Measurements from ENCODE around the gene PRRT2.
A peak's percentile ranks its signal among the peaks of the same experiment; 100 is the strongest.
"Not testable (repeated sequence)": the region's sequence is repeated elsewhere in the genome, so short reads cannot be mapped to it uniquely, and the experiment has no call there.

PRRT2 gene

GRCh38 chr16:29812754-29813643, 1.0 kb downstream of the PRRT2 start:
- no peak for DNase-seq

DNA sequence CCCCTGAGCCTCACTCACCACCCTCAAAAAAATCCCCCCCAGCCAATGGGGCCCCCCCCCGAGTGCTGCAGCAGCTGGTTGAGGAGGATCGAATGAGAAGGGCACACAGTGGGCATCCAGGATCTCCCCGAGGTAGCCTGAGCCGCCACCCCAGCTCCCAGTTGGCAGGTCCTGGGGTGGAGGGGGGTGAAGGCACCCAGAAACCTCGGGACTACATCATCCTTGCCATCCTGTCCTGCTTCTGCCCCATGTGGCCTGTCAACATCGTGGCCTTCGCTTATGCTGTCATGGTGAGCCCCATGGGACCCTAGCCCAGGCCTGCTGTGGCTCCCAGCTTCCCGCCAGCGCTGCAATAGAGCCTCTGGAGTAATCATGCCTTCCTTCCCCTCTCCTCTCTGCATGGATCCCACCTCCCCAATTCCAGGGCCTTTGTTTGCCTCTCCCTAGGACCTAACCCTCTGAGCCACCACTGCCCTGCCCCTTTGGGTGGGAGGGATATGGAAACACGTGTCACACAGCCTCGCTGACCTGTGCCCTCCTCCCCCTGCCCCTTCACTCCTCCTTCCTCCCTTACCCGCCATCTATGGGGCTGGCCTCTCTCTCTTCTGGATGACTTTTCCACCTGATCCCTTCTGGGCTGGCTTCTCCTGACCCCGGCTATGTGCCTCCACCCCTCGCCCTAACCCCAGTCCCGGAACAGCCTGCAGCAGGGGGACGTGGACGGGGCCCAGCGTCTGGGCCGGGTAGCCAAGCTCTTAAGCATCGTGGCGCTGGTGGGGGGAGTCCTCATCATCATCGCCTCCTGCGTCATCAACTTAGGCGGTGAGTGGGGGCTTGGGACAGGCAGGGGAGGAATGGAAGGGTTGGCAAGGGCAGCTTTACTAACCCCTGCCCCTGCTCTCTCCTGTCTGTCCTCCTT, 1.9 kb downstream of the PRRT2 start:
- no peak for DNase-seq

- DNase-seq = no peak
Measured at GRCh38 chr16:29814592-29814991, 2.6 kb downstream of the PRRT2 start.

GRCh38 chr16:29815032-29815721, 3.2 kb downstream of the PRRT2 start:
- peak; percentile 63 to 71 for DNase-seq

- peak; percentile 98 for DNase-seq
Measured at GRCh38 chr16:29815793-29816693, 4.0 kb downstream of the PRRT2 start, which contains the start of gene PAGR1. TSS of gene PAGR1 (plus strand) at chr16:29816152. CDS start at chr16:29816526, 374 bp downstream.

DNA sequence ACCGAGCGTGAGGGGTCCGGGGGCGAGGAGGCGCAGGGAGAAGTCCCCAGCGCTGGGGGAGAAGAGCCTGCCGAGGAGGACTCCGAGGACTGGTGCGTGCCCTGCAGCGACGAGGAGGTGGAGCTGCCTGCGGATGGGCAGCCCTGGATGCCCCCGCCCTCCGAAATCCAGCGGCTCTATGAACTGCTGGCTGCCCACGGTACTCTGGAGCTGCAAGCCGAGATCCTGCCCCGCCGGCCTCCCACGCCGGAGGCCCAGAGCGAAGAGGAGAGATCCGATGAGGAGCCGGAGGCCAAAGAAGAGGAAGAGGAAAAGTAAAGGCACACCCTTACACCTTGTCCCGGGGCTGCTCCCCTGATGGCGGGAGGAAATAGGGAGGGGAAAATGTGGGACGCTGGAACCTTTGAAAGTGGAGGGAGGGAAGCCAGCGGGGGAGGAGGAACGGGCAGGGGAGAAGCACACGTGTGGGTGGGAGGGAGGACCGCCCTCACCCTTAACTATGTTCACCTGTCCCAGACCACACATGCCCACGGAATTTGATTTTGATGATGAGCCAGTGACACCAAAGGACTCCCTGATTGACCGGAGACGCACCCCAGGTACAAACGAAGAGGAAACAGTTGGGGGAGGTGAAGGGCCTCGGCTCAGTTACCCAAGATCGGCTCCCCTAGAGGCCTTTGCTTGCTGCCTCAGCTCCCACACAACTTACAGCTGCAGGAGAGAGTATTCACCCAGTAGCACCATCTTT, 4.9 kb downstream of the PRRT2 start:
- DNase-seq = peak; percentile 67 to 79

DNA sequence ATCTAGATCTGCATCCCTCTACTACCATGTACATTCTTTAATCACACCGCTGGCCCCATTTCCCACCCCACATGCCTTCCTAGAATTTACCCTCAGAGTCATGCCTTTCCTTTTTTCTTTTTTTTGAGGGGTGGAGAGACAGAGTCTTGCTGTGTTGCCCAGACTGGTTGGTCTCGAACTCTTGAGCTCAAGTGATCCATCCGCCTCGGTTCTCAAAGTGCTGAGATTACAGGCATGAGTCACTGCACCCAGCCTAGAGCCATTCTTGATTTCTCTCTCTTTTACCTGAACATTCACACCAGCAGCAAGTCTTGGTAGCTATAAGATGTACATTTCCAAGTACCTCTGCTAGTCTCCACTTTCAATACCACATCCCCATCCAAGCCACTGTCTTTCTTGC, 6.1 kb downstream of the PRRT2 start:
- no peak for DNase-seq

- DNase-seq = no peak
Measured at GRCh38 chr16:29819506-29819905, 7.5 kb downstream of the PRRT2 start.

DNA sequence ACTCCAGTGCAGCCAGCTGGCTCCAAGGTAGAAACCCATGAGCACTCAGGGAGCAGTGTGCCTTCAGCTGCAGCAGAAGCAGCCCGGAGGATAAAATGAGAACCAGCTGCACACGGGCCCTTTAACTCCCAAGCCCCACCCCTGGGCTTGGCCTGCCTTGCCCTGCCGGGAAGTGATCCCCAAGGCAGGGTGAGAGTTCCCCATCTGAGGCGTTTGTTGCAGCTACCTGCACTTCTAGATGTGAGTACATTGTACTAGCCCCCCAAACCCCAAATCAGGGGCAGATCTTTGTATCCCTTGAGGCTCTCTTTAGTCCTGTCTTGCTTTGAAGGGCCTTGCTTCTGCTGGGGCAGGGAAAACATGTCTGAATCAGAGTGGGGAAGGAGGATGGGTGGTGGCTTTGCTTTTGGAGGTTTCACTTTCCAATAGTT, 8.3 kb downstream of the PRRT2 start, which contains the start of gene MVP:
Gene MVP (plus strand): TSS at position 192 of the 431 bp plus-strand sequence. CDS start 10,088 bp downstream, outside the sequence.
- DNase-seq = peak; percentile 63 to 66

DNA sequence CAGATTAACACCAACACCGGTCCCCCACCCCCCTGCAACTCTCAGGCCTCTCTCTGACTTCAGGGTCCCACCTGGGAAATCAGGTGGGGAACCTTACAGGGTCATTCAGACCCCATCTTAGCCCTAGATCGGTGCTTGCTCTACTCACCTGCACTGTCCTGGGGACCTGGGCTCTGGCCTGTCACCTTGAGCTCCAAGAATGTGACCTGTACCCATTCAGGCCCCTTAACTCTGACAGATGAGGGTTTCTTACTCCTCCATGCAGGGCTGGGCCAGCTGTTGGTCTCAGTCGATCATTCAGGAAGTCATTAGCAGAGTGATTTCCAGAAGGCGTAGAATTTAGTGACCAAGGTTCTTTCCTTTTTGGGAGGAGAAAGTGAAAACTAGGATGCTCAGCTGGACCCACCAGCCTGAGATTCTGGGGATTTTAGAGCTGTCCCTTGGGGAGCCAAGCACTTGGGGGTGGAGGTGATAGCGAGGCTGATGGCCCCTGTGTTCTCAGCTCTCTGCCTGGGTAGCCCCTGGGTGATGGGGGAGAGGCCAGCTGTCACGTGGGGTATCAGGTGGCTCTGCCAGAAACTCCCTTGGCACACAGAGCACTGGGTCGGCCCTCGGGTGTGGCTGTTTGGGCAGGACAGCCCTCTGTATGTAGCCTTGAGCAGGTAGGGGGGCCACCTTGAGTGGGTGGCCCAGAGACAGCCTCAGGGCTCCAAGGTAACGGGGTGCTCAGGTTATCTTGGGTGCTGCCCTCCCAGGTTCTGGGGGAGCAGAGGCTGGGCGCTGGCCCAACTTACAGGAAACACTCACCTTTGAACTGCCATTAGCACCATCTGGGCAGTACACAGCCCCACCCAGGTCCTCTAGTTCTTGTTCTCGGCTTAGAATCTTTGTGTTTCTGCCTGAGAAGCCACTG, 9.0 kb downstream of the PRRT2 start:
- peak; percentile 54 to 60 for DNase-seq

- no peak for DNase-seq
Measured at GRCh38 chr16:29821643-29822115, 9.7 kb downstream of the PRRT2 start.

DNA sequence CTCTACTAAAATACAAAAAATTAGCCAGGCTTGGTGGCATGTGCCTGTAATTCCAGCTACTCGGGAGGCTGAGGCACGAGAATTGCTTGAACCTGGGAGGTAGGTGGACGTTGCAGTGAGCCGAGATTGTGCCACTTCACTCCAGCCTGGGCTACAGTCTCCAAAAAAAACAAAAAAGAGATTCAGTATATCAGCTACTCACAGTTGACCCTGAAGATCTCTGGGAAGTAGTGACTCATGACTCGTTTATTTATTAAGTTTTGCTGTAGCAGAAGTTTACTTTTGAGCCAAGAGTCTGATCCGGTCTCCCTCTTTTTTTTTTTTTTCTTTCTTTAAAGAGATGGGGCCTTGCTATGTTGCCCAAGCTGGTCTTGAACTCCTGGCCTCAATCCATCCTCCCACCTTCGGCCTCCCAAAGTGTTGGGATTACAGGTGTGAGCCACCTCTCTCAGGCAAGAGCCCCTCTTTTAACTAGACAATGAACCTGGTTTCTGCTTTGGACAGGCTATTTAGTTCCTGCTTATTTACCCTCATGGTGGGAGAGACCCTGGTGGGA, 12.7 kb downstream of the PRRT2 start:
- no peak for DNase-seq

DNA sequence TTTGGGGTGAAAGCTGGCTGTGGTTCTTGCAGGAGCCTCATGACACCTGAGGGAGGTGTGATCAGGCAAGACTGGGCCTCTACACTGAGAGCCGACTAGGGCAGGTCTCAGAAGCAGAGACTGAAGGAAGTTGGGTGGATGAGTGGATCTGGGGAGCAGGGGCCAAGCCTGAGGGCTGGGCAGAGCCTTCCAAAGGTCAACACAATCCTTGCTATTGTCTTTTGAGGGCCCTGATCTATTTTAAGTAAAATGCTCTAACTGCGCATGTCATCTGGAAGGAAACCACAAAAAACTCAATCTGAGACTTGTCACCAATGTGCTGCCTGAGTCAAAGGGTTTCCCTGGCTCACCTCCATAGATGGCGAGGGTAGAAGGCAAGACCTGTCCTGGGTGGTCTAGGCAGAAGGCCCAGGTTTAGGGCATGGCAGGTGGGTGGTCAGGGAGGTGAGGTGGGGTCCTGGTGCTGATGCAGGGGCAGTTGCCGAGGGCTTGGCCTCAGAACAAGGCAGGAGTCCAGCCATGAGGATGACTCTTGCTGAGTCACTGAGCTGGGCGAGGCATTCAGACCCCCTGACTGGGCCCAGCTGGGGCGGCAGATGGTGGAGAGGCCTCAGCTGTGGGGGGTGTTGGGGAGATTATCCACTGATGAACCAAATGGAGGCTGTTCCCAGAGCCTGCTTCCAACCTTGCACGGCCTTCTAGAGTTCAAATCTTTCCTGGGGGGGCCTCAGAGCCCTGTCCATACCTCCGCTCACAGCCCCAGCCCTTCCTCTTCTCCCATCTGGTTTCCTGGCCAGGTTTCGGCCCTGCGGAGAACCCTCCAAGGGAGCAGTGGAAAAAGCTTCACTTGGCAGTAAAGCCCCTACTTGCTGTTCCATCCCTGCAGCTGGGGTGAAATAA, 13.4 kb downstream of the PRRT2 start:
- DNase-seq = peak; percentile 52 to 59

DNA sequence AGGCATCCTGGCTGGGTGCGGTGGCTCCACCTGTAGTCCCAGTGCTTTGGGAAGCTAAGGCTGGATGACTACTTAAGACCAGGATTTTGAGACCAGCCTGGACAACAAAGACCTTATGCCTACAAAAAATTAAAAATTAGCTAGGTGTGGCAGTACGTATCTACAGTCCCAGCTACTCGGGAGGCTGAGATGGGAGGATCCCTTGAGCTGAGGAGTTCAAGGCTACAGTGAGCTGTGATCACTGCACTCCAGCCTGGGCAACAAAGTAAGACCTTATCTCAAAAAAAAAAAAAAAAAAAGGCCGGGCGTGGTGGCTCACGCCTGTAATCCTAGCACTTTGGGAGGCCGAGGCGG, 14.3 kb downstream of the PRRT2 start:
- DNase-seq = no peak

DNA sequence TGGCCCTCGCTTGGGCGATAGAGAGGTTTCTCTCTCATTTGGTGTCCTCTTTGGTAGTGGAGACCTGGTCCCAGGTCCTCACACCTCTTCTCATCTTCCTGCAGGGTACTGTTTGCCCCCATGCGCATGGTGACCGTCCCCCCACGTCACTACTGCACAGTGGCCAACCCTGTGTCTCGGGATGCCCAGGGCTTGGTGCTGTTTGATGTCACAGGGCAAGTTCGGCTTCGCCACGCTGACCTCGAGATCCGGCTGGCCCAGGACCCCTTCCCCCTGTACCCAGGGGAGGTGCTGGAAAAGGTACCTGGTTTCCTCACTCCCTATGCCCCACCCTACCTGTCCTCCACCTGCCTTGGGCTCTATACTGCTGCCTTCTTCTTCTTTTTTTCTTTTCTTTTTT, 18.8 kb downstream of the PRRT2 start:
- no peak for DNase-seq

DNA sequence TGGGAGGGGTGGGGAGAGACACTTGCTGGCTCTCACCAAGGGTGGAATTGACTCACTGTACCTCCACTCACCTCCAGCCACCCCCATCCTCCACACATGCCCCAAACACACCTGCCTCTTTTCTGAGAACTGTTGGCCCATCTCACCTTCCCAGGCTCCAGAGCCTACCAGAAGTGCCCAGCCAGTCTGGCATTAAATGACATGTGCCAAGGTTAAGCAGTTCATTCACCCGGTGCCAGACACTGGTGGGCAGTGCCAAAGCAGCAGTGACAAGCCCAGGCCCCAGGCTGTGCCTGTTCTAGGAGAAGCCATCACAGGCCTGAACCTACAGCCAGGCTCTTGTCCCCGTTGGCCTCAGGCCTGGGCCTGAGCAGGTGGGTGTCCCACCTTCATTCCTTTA, 19.5 kb downstream of the PRRT2 start:
- DNase-seq = no peak

GRCh38 chr16:29833219-29833618, 21.2 kb downstream of the PRRT2 start:
- not testable (repeated sequence) for DNase-seq

- peak in 1 of 2 donors; percentile 47 for DNase-seq
Measured at GRCh38 chr16:29834079-29834478, 22.1 kb downstream of the PRRT2 start.
